Endodermal cell (in vitro differentiated cells): ENCODE results near the gene KLF15. TPM values are rescaled to one million over a fixed set of nuclear protein-coding genes. Genes with fewer than 3 reads are reported as not detected.

Source experiments
- DNase-seq: peaks from one replicate; pipeline ENCODE4 v3.0.0-alpha.2; 2017
- H3K27ac ChIP-seq: 2 replicates; pipeline ENCODE4 v1.5.1; 2013; ENCODE audit warnings: mild to moderate bottlenecking, low read depth, low read length, moderate library complexity
- H3K27me3 ChIP-seq: 2 replicates; pipeline ENCODE4 v1.6.1; 2013; ENCODE audit warnings: mild to moderate bottlenecking, low read length, moderate library complexity; ENCODE audit not compliant: insufficient read depth, control insufficient read depth, poor library complexity, severe bottlenecking
- H3K36me3 ChIP-seq: 2 replicates; pipeline ENCODE4 v1.7.0; 2013; ENCODE audit warnings: mild to moderate bottlenecking, low read length, moderate library complexity; ENCODE audit not compliant: control insufficient read depth, insufficient read depth
- H3K4me1 ChIP-seq: one replicate; pipeline ENCODE4 v1.7.0; 2013; ENCODE audit warnings: low read length; ENCODE audit not compliant: control insufficient read depth, insufficient read depth
- H3K4me3 ChIP-seq: 2 replicates; pipeline ENCODE4 v1.5.1; 2013; ENCODE audit warnings: mild to moderate bottlenecking, low read length, moderate library complexity
- H3K9ac ChIP-seq: 2 replicates; pipeline ENCODE4 v1.6.1; 2013; ENCODE audit warnings: mild to moderate bottlenecking, low read length, moderate library complexity; ENCODE audit not compliant: poor library complexity, severe bottlenecking; ENCODE audit errors: extremely low read depth
- H3K9me3 ChIP-seq: 2 replicates; pipeline ENCODE4 v1.6.1; 2013; ENCODE audit warnings: mild to moderate bottlenecking, low read length, moderate library complexity; ENCODE audit not compliant: control insufficient read depth
- H3K27ac Mint-ChIP-seq: 2 replicates; pipeline ENCODE4 v1.8.0; 2020; ENCODE audit warnings: mixed read lengths
- H3K27me3 Mint-ChIP-seq: 2 replicates; pipeline ENCODE4 v1.8.0; 2021; ENCODE audit warnings: mild to moderate bottlenecking, mixed read lengths; ENCODE audit not compliant: insufficient read depth
- H3K36me3 Mint-ChIP-seq: 2 replicates; pipeline ENCODE4 v1.8.0; 2020; ENCODE audit warnings: low read depth, mixed read lengths
- H3K4me1 Mint-ChIP-seq: 2 replicates; pipeline ENCODE4 v1.8.0; 2020; ENCODE audit warnings: mixed read lengths
- H3K4me3 Mint-ChIP-seq: 2 replicates; pipeline ENCODE4 v1.8.0; 2020; ENCODE audit warnings: mild to moderate bottlenecking, moderate library complexity, mixed read lengths
- H3K9me3 Mint-ChIP-seq: 2 replicates; pipeline ENCODE4 v1.8.0; 2020; ENCODE audit warnings: mild to moderate bottlenecking, mixed read lengths
- WGBS, 2 experiments: methylation state at CpG; one replicate each; pipeline versions ENCODE4 v1.1.5 to v1.1.7; 2013; ENCODE audit warnings: missing lambda C conversion rate in 2 of 2, mixed read lengths in 1 of 2; ENCODE audit not compliant: insufficient coverage in 1 of 2, insufficient read length in 1 of 2; 5-methylcytosine and 5-hydroxymethylcytosine counted together
- total RNA-seq, 2 donors: library from RNA; stranded (reverse); fragmentation: NEBNext Ultra II Directional in 1 of 2; extraction: Animal tissue kit (Norgen Biotek cat#: 25700) in 1 of 2; gene quantifications; 2 replicates in 1 of 2; 3 replicates in 1 of 2; pipeline ENCODE4 v1.2.1, GENCODE V29; 2021
- TF ChIP-seq, protein P1 (sequence below): fragments of 200-600 bp; sonication (generic); conservative IDR thresholded peaks from 2 replicates; pipeline ENCODE4 v1.5.0; 2021; ENCODE audit warnings: antibody characterized with exemption, mild to moderate bottlenecking

Gene KLF15
- total RNA-seq, 2 donors from 2014 or later: 20.7 to 31.1 TPM

- peak; percentile 61 for DNase-seq
- H3K9me3 Mint-ChIP-seq: no peaks in the 10 kb centered on the region
- no peak overlapping the region for H3K4me3 ChIP-seq
- peaks cover 10% of the 10 kb centered on the region for H3K27me3 Mint-ChIP-seq
- H3K27ac Mint-ChIP-seq: peak overlapping the region; percentile 52
- 89% methylated on average over 5 of the region's 5 CpGs; no CpG with 5 or more reads in 1 of the 2 experiments for WGBS, 2 experiments
- H3K27me3 ChIP-seq: peaks cover 2% of the 10 kb centered on the region
- no peaks in the 10 kb centered on the region for H3K36me3 Mint-ChIP-seq
- no peak overlapping the region for H3K27ac ChIP-seq
- H3K4me3 Mint-ChIP-seq: no peak overlapping the region
- peaks cover 3% of the 10 kb centered on the region for H3K4me1 Mint-ChIP-seq
- no peaks in the 10 kb centered on the region for H3K36me3 ChIP-seq
- no peak overlapping the region for H3K9ac ChIP-seq
- no peaks in the 10 kb centered on the region for H3K9me3 ChIP-seq
- no peaks in the 10 kb centered on the region for H3K4me1 ChIP-seq
- TF ChIP-seq, protein P1, sequence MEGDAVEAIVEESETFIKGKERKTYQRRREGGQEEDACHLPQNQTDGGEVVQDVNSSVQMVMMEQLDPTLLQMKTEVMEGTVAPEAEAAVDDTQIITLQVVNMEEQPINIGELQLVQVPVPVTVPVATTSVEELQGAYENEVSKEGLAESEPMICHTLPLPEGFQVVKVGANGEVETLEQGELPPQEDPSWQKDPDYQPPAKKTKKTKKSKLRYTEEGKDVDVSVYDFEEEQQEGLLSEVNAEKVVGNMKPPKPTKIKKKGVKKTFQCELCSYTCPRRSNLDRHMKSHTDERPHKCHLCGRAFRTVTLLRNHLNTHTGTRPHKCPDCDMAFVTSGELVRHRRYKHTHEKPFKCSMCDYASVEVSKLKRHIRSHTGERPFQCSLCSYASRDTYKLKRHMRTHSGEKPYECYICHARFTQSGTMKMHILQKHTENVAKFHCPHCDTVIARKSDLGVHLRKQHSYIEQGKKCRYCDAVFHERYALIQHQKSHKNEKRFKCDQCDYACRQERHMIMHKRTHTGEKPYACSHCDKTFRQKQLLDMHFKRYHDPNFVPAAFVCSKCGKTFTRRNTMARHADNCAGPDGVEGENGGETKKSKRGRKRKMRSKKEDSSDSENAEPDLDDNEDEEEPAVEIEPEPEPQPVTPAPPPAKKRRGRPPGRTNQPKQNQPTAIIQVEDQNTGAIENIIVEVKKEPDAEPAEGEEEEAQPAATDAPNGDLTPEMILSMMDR: no peak
Observed at GRCh38 chr3:126364731-126365301, 7.6 kb upstream of the KLF15 start.

- 92 to 100% methylated on average over 4 to 9 of the region's 9 CpGs for WGBS, 2 experiments
- no peak overlapping the region for H3K4me3 Mint-ChIP-seq
Observed at GRCh38 chr3:126364130-126364695, 7.0 kb upstream of the KLF15 start.

DNA sequence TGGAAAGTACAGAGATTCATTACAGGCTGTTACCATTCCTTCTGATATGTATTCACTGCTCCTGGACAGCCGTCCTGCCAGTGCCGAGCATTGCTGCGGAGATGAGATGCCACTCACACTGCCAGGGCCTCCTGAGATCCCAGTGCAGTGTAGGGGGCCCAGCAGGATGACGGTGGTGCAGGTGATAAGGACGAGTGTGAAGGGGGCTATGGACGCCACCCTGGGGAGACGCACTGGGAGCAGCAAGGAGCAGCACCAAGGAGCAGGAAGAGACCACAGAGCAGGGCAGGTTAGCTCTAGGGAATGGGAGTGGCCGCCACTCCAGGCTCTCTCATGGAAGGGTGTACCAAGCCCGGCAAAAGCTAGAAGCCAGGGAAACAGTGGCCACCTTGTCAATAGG lies 4.0 kb upstream of the KLF15 start:
- Mint-ChIP-seq H3K9me3 (no peaks in the 10 kb centered on the region), H3K36me3 (no peaks in the 10 kb centered on the region), H3K27me3 (peaks cover 14% of the 10 kb centered on the region), H3K4me3 (no peak overlapping the region), H3K4me1 (peaks cover 17% of the 10 kb centered on the region), H3K27ac (no peak overlapping the region)
- WGBS, 2 experiments: 88 to 94% methylated on average over 9 of the region's 9 CpGs
- TF ChIP-seq, protein P1: no peak
- Histone ChIP-seq H3K27me3 (peaks cover 8% of the 10 kb centered on the region), H3K9ac (no peak overlapping the region), H3K9me3 (no peaks in the 10 kb centered on the region), H3K4me1 (peaks cover 4% of the 10 kb centered on the region), H3K36me3 (no peaks in the 10 kb centered on the region), H3K27ac (no peak overlapping the region), H3K4me3 (no peak overlapping the region)
- no peak for DNase-seq

More at GRCh38 chr3:126364130-126364695, 7.0 kb upstream of the KLF15 start:
- TF ChIP-seq, protein P1: no peak
- Histone ChIP-seq H3K36me3 (no peaks in the 10 kb centered on the region), H3K27me3 (peaks cover 8% of the 10 kb centered on the region), H3K4me1 (no peaks in the 10 kb centered on the region), H3K4me3 (no peak overlapping the region), H3K27ac (no peak overlapping the region), H3K9me3 (no peaks in the 10 kb centered on the region), H3K9ac (no peak overlapping the region)
- no peak for DNase-seq
- Mint-ChIP-seq H3K27me3 (peaks cover 14% of the 10 kb centered on the region), H3K4me1 (peaks cover 6% of the 10 kb centered on the region), H3K9me3 (no peaks in the 10 kb centered on the region), H3K36me3 (no peaks in the 10 kb centered on the region), H3K27ac (no peak overlapping the region)
